GM23248 (cell line): ENCODE measurements around the gene TNK1.

Experiments
- EZH2 ChIP-seq: fragments of 200-600 bp; sonication (generic); IDR thresholded peaks from 2 replicates; pipeline ENCODE4 v1.6.1; 2018; ENCODE audit warnings: antibody characterized with exemption, mild to moderate bottlenecking; ENCODE audit not compliant: insufficient read depth, poor library complexity, severe bottlenecking
- EZH2phosphoT487 ChIP-seq: fragments of 200-600 bp; sonication (generic); IDR thresholded peaks from 2 replicates; pipeline ENCODE4 v1.6.1; 2018; ENCODE audit warnings: antibody characterized with exemption, moderate library complexity, mild to moderate bottlenecking, low read depth; ENCODE audit not compliant: insufficient read depth

GRCh38 chr17:7414837-7415236 is 33.9 kb downstream of the TNK1 start:
- TF ChIP-seq EZH2 (no peak), EZH2phosphoT487 (no peak)
